H1 (cell line): ENCODE results near the gene EPDR1. TPM values are rescaled to one million over a fixed set of nuclear protein-coding genes. Genes with fewer than 3 reads are reported as not detected.

Experiments
- POLR2AphosphoS5 ChIP-seq: IDR thresholded peaks from 2 replicates; pipeline ENCODE4 v1.6.1; 2011; ENCODE audit warnings: low read depth, low read length
- polyA plus RNA-seq, 7 experiments: library from polyadenylated mRNA; depleted of rRNA in 3 of 7; stranded (reverse) in 5 of 7; unstranded in 2 of 7; fragments of >200 nt in 5 of 7; fragments of 200-250 nt in 2 of 7; gene quantifications; 1 replicate in 5 of 7; 2 replicates in 1 of 7; 4 replicates in 1 of 7; pipeline versions ENCODE4 v1.2.1 to v1.2.3, GENCODE V29; 2011 to 2013; ENCODE audit warnings: missing spikeins in 2 of 7, mixed read lengths in 2 of 7
- total RNA-seq: library from RNA; stranded (reverse); fragmentation: NEBNext Ultra II Directional; extraction: Animal tissue kit (Norgen Biotek cat#: 25700); gene quantifications from 2 replicates; pipeline ENCODE4 v1.2.1, GENCODE V29; 2021

EPDR1 gene
- total and polyA plus RNA-seq, 2 of the 8 experiments (the other 6 are each of a cell fraction or from before 2014, with no cell fraction given), result 6.4 to 8.2 TPM

DNA sequence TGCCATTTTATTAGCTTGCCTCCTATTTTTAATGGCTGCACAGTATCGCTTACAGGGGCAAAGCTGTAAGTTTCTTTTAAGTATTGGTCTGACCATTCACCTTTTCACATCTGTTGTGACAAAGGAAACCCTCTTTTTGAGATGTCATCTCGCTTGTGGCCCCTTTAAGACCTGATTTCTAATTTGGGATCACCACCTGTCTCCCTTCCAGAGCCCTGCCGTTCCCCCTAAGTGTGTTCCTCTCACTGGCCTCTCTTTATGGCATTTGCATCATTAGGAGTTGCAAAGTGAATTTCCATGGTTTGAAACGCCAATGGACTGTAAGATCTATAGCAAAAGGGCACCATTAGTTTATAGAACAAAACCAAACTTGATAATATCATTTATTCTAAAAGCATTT is 1.4 kb downstream of the EPDR1 start (continued):
- TF ChIP-seq POLR2AphosphoS5, result no peak
